Left ventricle myocardium inferior (tissue), 1 donor: ENCODE data around the gene PTCH2. TPM values are rescaled to one million over a fixed set of nuclear protein-coding genes. Genes with fewer than 3 reads are reported as not detected.

ENCODE experiments used
- DNase-seq: peaks from one replicate; pipeline ENCODE4 v3.0.0-alpha.2; 2020
- H3K27ac ChIP-seq: fragments of 200-600 bp; replicated peaks from 2 replicates; pipeline ENCODE4 v1.8.0; 2021
- H3K27me3 ChIP-seq: fragments of 200-600 bp; 2 replicates; pipeline ENCODE4 v1.8.0; 2021; ENCODE audit warnings: low read depth
- H3K36me3 ChIP-seq: fragments of 200-600 bp; 2 replicates; pipeline ENCODE4 v1.8.0; 2021
- H3K4me1 ChIP-seq: fragments of 200-600 bp; 2 replicates; pipeline ENCODE4 v1.8.0; 2021
- H3K4me3 ChIP-seq: fragments of 200-600 bp; 2 replicates; pipeline ENCODE4 v1.8.0; 2021; ENCODE audit warnings: mild to moderate bottlenecking, moderate library complexity
- H3K9me3 ChIP-seq: fragments of 200-600 bp; replicated peaks from 2 replicates; pipeline ENCODE4 v1.8.0; 2021
- CTCF ChIP-seq: fragments of 200-600 bp; IDR thresholded peaks from 2 replicates; pipeline ENCODE4 v1.8.0; 2021; ENCODE audit warnings: antibody characterized with exemption, mild to moderate bottlenecking, borderline replicate concordance
- intact Hi-C: fragments of 100-400 bp; cut with micrococcal nuclease; formaldehyde crosslinking; loops from one replicate; pipeline ENCODE4 v1.11.0; 2022
- total RNA-seq: library from RNA; stranded (reverse); fragmentation: NEBNext Ultra II Directional; extraction: Animal tissue kit (Norgen Biotek cat#: 25700); gene quantifications from one replicate; pipeline ENCODE4 v1.2.1, GENCODE V29; 2021
- donor health status: DM: no; HTN: yes; CAD: no; lungs with severe emphysema.

Gene PTCH2
- total RNA-seq, 1 donor from 2014 or later, result 0.25 TPM

DNA sequence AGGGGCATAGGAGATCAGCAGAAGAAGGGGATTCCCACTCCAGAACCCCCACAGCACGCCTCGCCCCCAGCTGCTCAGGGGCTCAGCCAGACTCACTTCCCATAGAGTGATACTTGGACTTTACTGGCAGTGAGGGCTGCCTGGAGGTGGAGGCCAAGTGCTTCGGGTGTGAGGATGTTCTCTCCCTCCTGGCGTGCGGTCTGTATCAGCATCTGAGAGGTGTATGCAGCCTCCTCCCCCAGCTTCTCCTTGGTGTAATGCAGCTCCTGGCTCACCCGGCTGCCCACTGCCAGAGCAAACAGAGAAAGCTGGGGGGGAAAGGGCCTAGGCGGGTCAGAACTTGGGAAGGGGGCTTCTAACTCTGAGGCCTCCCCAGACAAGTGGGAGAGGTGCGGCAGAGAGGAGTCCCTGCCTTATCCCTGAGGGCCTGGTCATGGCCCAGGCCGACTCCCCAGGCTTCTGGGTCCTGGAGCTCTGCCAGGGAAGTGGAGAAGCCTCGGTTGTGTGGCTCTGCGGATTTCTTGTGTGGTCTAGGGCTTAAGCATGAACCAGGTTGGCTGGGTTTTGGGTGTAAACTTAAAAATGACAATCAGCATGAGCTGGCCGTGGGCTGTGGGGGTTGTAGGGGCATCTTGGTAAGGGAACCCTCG lies 10.9 kb downstream of the PTCH2 start:
- Histone ChIP-seq H3K4me3 (no peak overlapping the region), H3K27ac (no peak overlapping the region), H3K36me3 (no peaks in the 10 kb centered on the region), H3K4me1 (peaks cover 8% of the 10 kb centered on the region), H3K9me3 (no peaks in the 10 kb centered on the region), H3K27me3 (no peaks in the 10 kb centered on the region)
- intact Hi-C loops, result no loop called here
- DNase-seq, result no peak
- no peak for TF ChIP-seq CTCF

GRCh38 chr1:44831516-44831915 lies 11.5 kb downstream of the PTCH2 start:
- no peak for DNase-seq
- Histone ChIP-seq H3K27me3 (no peaks in the 10 kb centered on the region), H3K27ac (no peak overlapping the region), H3K4me3 (no peak overlapping the region), H3K9me3 (no peaks in the 10 kb centered on the region), H3K4me1 (peaks cover 9% of the 10 kb centered on the region), H3K36me3 (no peaks in the 10 kb centered on the region)
- intact Hi-C loops, result no loop called here
- TF ChIP-seq CTCF, result no peak

GRCh38 chr1:44830900-44831304 lies 12.2 kb downstream of the PTCH2 start:
- Histone ChIP-seq H3K36me3 (no peaks in the 10 kb centered on the region), H3K27ac (no peak overlapping the region), H3K9me3 (no peaks in the 10 kb centered on the region), H3K27me3 (no peaks in the 10 kb centered on the region), H3K4me3 (no peak overlapping the region), H3K4me1 (peaks cover 10% of the 10 kb centered on the region)
- no peak for DNase-seq
- intact Hi-C loops, result no loop called here
- TF ChIP-seq CTCF, result no peak

GRCh38 chr1:44829506-44830384 lies 13.3 kb downstream of the PTCH2 start:
- TF ChIP-seq CTCF, result no peak
- Histone ChIP-seq H3K9me3 (no peaks in the 10 kb centered on the region), H3K4me1 (peaks cover 7% of the 10 kb centered on the region), H3K27me3 (no peaks in the 10 kb centered on the region), H3K4me3 (no peak overlapping the region), H3K27ac (no peak overlapping the region), H3K36me3 (no peaks in the 10 kb centered on the region)
- intact Hi-C loops, result no loop called here
- DNase-seq, result no peak

- H3K27me3 ChIP-seq, result no peaks in the 10 kb centered on the region
- TF ChIP-seq CTCF, result no peak
- no peak overlapping the region for H3K4me3 ChIP-seq
- H3K36me3 ChIP-seq, result no peaks in the 10 kb centered on the region
- peaks cover 7% of the 10 kb centered on the region for H3K4me1 ChIP-seq
- intact Hi-C loops, result no loop called here
- no peak overlapping the region for H3K27ac ChIP-seq
- DNase-seq, result no peak
- no peaks in the 10 kb centered on the region for H3K9me3 ChIP-seq
Measured at GRCh38 chr1:44828841-44829440, 14.1 kb downstream of the PTCH2 start.
